Pancreas (tissue), 10 donors: ENCODE data around the gene TRAPPC3L. TPM values are rescaled to one million over a fixed set of nuclear protein-coding genes. Genes with fewer than 3 reads are reported as not detected.
A peak's percentile ranks its signal among the peaks of the same experiment; 100 is the strongest.

Experiments
- ATAC-seq, 4 donors: fragments of 200-7000 bp; cut with Tn5 transposase; one replicate each; pipeline versions ENCODE4 v1.8.0 to v1.9.1; 2020; ENCODE audit warnings: mild to moderate bottlenecking in 4 of 4, moderate library complexity in 4 of 4
- DNase-seq, 6 donors: peaks; one replicate each; pipeline ENCODE4 v3.0.0-alpha.2; 2020
- FAIRE-seq: peaks from 2 replicates; lab custom pipeline; 2012; peaks lifted over from hg19 to GRCh38; lab: Jason Lieb, UNC
- H3K27ac ChIP-seq, 4 donors: fragments of 200-600 bp; sonication (generic); 1 replicate in 3 of 4; 2 replicates in 1 of 4; pipeline versions ENCODE4 v1.5.0 to v1.8.0; 2020
- H3K27me3 ChIP-seq, 4 donors: fragments of 200-600 bp; one replicate each; pipeline ENCODE4 v1.8.0; 2021
- H3K36me3 ChIP-seq, 3 donors: fragments of 200-600 bp; sonication (generic) in 1 of 3; one replicate each; pipeline versions ENCODE4 v1.5.0 to v1.8.0; 2020 to 2021
- H3K4me1 ChIP-seq, 3 donors: fragments of 200-600 bp; one replicate each; pipeline ENCODE4 v1.8.0; 2021
- H3K4me3 ChIP-seq, 4 donors: fragments of 200-600 bp; sonication (generic) in 2 of 4; one replicate each; pipeline versions ENCODE4 v1.5.0 to v1.8.0; 2020 to 2021
- H3K9me3 ChIP-seq, 4 donors: fragments of 200-600 bp; one replicate each; pipeline ENCODE4 v1.8.0; 2021
- CTCF ChIP-seq, 4 donors: fragments of 200-600 bp; sonication (generic) in 3 of 4; IDR thresholded peaks; one replicate each; pipeline versions ENCODE4 v1.5.0 to v1.8.0; 2021; ENCODE audit warnings: antibody characterized with exemption in 4 of 4
- WGBS, 2 donors: extraction: QIAGEN DNeasy Blood & Tissue Kit; methylation state at CpG; one replicate each; pipeline ENCODE4 v1.1.7; 2013; 5-methylcytosine and 5-hydroxymethylcytosine counted together
- intact Hi-C, 3 donors: fragments of 100-400 bp; cut with DNase I; formaldehyde crosslinking; loops; one replicate each; pipeline versions ENCODE4 v1.11.1 to v1.14.2; 2022
- polyA plus RNA-seq, 2 donors: library from polyadenylated mRNA; stranded (reverse); fragments of 200-250 nt; gene quantifications; one replicate each; pipeline ENCODE4 v1.2.3, GENCODE V29; 2013
- total RNA-seq, 6 donors: library from RNA; stranded (reverse); fragmentation: NEBNext Ultra II Directional in 4 of 6; extraction: Animal tissue kit (Norgen Biotek cat#: 25700) in 4 of 6; gene quantifications; one replicate each; pipeline versions ENCODE4 v1.2.1 to v1.2.4, GENCODE V29; 2021 to 2023
- donor health status: healthy with polysubstance abuse.
- donor health status: DM: no; HTN: no; CAD: no; lungs with moderate emphysema.
- donor health status: DM: no; HTN: no; CAD: no.
- donor health status: control.
- donor health status: control.
- donor health status: Bipolar disorder and iron deficiency.
- donor health status: DM: yes; HTN: yes; CAD: no.
- donor health status: DM: no; HTN: no; CAD: no.
- donor health status: DM: no; HTN: no; CAD: no.
- donor health status: DM: yes; HTN: yes; CAD: no.

Gene TRAPPC3L
- total and polyA plus RNA-seq, 8 donors: 0.12 TPM; not detected in 7

GRCh38 chr6:116562019-116562403, 16.5 kb upstream of the TRAPPC3L start:
- 68 to 81% methylated on average over 4 of the region's 4 CpGs for WGBS, 2 donors
- DNase-seq (no peak), ATAC-seq (peak in 3 of 4 donors; percentile 36 to 73 (median 66)), FAIRE-seq (no peak)
- no peaks in the 10 kb centered on the region for H3K27me3 ChIP-seq
- no peaks in the 10 kb centered on the region for H3K36me3 ChIP-seq
- no peak for TF ChIP-seq CTCF (IDR thresholded peaks at IDR 0.05)
- intact Hi-C loops: no loop called here
- H3K4me3 ChIP-seq: no peak overlapping the region
- H3K9me3 ChIP-seq: no peaks in the 10 kb centered on the region
- H3K4me1 ChIP-seq: no peaks in the 10 kb centered on the region
- H3K27ac ChIP-seq: no peak overlapping the region

- peak; percentile 75 to 92 (median 87) for TF ChIP-seq CTCF (IDR thresholded peaks at IDR 0.05)
- FAIRE-seq (peak; percentile 65), DNase-seq (peak; percentile 43 to 81 (median 66)), ATAC-seq (peak; percentile 87 to 96 (median 90))
- intact Hi-C loops: no loop called here
- WGBS, 2 donors: 41% methylated on average over 9 of the region's 9 CpGs
- Histone ChIP-seq H3K36me3 (no peaks in the 10 kb centered on the region), H3K9me3 (no peaks in the 10 kb centered on the region), H3K4me3 (peak overlapping the region in 1 of 4 donors; percentile 22), H3K27me3 (no peaks in the 10 kb centered on the region), H3K4me1 (no peaks in the 10 kb centered on the region), H3K27ac (no peak overlapping the region)
Measured at GRCh38 chr6:116561377-116562018, 16.0 kb upstream of the TRAPPC3L start.

GRCh38 chr6:116560130-116560529, 14.6 kb upstream of the TRAPPC3L start:
- H3K4me3 ChIP-seq: no peak overlapping the region
- H3K9me3 ChIP-seq: no peaks in the 10 kb centered on the region
- FAIRE-seq: no peak
- no peaks in the 10 kb centered on the region for H3K4me1 ChIP-seq
- TF ChIP-seq CTCF (IDR thresholded peaks at IDR 0.05): no peak
- no peaks in the 10 kb centered on the region for H3K27me3 ChIP-seq
- no peak overlapping the region for H3K27ac ChIP-seq
- no peak for ATAC-seq
- DNase-seq: no peak
- 61 to 75% methylated on average over 2 of the region's 2 CpGs for WGBS, 2 donors
- no peaks in the 10 kb centered on the region for H3K36me3 ChIP-seq
- intact Hi-C loops: no loop called here

GRCh38 chr6:116557893-116558292, 12.4 kb upstream of the TRAPPC3L start:
- intact Hi-C loops: loop anchor here in 1 of 3 donors (10.0 kb wide), 1 partner anchor 273 kb away; no protein-coding TSS in a partner anchor
- Histone ChIP-seq H3K36me3 (no peaks in the 10 kb centered on the region), H3K9me3 (no peaks in the 10 kb centered on the region), H3K4me1 (no peaks in the 10 kb centered on the region), H3K4me3 (no peak overlapping the region), H3K27me3 (peaks cover 0 to 3% (median 0%) of the 10 kb centered on the region in 4 donors), H3K27ac (no peak overlapping the region)
- FAIRE-seq: no peak
- no peak for TF ChIP-seq CTCF (IDR thresholded peaks at IDR 0.05)
- DNase-seq: no peak
- ATAC-seq: peak in 3 of 4 donors; percentile 15 to 61 (median 60)
- 16 to 22% methylated on average over 5 of the region's 5 CpGs for WGBS, 2 donors

- H3K36me3 ChIP-seq: no peaks in the 10 kb centered on the region
- no peak for FAIRE-seq
- no peaks in the 10 kb centered on the region for H3K9me3 ChIP-seq
- intact Hi-C loops: loop anchor here in 1 of 3 donors (10.0 kb wide), 1 partner anchor 272 kb away; no protein-coding TSS in a partner anchor
- H3K27ac ChIP-seq: no peak overlapping the region
- 71 to 82% methylated on average over 5 of the region's 5 CpGs for WGBS, 2 donors
- H3K27me3 ChIP-seq: peaks cover 0 to 11% (median 0%) of the 10 kb centered on the region in 4 donors
- DNase-seq: no peak
- no peak for ATAC-seq
- no peaks in the 10 kb centered on the region for H3K4me1 ChIP-seq
- no peak for TF ChIP-seq CTCF (IDR thresholded peaks at IDR 0.05)
- no peak overlapping the region for H3K4me3 ChIP-seq
Measured at GRCh38 chr6:116556814-116557415, 11.4 kb upstream of the TRAPPC3L start.
